ENCODE data around the gene FAXC.

DNA sequence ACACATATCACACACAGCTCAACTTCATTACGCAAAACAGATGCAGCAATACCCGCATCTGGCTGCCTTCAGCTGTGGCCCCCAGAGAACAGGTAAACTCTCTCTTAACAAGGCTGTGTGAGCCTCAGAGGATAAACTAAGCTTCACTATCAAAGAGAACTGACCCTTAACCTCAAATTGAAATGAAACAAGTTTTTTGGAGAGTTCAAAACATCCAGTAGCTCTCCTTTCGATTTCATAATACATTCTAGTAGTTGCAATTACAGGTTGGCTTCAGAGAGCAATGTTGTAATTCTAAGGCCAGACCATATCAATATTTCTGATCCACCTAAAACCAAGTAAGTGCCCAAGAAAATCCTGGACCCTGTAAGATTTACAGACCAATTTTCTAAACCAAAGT lies 113.5 kb downstream of the FAXC start:
- TF ChIP-seq, protein P1, sequence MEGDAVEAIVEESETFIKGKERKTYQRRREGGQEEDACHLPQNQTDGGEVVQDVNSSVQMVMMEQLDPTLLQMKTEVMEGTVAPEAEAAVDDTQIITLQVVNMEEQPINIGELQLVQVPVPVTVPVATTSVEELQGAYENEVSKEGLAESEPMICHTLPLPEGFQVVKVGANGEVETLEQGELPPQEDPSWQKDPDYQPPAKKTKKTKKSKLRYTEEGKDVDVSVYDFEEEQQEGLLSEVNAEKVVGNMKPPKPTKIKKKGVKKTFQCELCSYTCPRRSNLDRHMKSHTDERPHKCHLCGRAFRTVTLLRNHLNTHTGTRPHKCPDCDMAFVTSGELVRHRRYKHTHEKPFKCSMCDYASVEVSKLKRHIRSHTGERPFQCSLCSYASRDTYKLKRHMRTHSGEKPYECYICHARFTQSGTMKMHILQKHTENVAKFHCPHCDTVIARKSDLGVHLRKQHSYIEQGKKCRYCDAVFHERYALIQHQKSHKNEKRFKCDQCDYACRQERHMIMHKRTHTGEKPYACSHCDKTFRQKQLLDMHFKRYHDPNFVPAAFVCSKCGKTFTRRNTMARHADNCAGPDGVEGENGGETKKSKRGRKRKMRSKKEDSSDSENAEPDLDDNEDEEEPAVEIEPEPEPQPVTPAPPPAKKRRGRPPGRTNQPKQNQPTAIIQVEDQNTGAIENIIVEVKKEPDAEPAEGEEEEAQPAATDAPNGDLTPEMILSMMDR (IDR thresholded peaks at IDR 0.05 in 4 of 5, conservative IDR thresholded peaks at IDR 0.05 in 1 of 5) = no peak
- no peak for TF ChIP-seq POLR2A (IDR thresholded peaks at IDR 0.05)
